KMS-11 (cell line): Measurements from ENCODE around the gene GGN.

Experiments used
- H2AFZ ChIP-seq: fragments of 200-600 bp; sonication (generic); 2 replicates; pipeline ENCODE4 v1.6.1; 2016; ENCODE audit warnings: antibody characterized with exemption, mixed run types, low read depth
- H3K27ac ChIP-seq: fragments of 200-600 bp; sonication (generic); 2 replicates; pipeline ENCODE4 v1.6.1; 2016; ENCODE audit warnings: mild to moderate bottlenecking, mixed run types
- H3K27me3 ChIP-seq: fragments of 200-600 bp; sonication (generic); 2 replicates; pipeline ENCODE4 v1.6.1; 2017; ENCODE audit warnings: mild to moderate bottlenecking, low read depth, mixed run types, moderate library complexity; ENCODE audit not compliant: insufficient read depth
- H3K36me3 ChIP-seq: fragments of 200-600 bp; sonication (generic); 2 replicates; pipeline ENCODE4 v1.6.1; 2017; ENCODE audit warnings: mild to moderate bottlenecking, mixed run types; ENCODE audit not compliant: insufficient read depth
- H3K4me1 ChIP-seq: fragments of 200-600 bp; sonication (generic); 2 replicates; pipeline ENCODE4 v1.6.1; 2016; ENCODE audit warnings: mild to moderate bottlenecking, low read depth, mixed run types; ENCODE audit not compliant: poor library complexity, severe bottlenecking
- H3K4me2 ChIP-seq: fragments of 200-600 bp; sonication (generic); 2 replicates; pipeline ENCODE4 v1.7.0; 2016; ENCODE audit warnings: mild to moderate bottlenecking, mixed run types
- H3K4me3 ChIP-seq: fragments of 200-600 bp; sonication (generic); IDR thresholded peaks from 2 replicates; pipeline ENCODE4 v1.6.1; 2017; ENCODE audit warnings: low read depth, low read length, mixed read lengths; ENCODE audit not compliant: insufficient read depth
- H3K79me2 ChIP-seq: fragments of 200-600 bp; sonication (generic); 2 replicates; pipeline ENCODE4 v1.6.1; 2016; ENCODE audit warnings: low read depth, mixed run types; ENCODE audit not compliant: insufficient read depth
- H3K9ac ChIP-seq: fragments of 200-600 bp; sonication (generic); 2 replicates; pipeline ENCODE4 v1.6.1; 2016; ENCODE audit warnings: mild to moderate bottlenecking, mixed run types
- H4K20me1 ChIP-seq: fragments of 200-600 bp; sonication (generic); 2 replicates; pipeline ENCODE4 v1.6.1; 2016; ENCODE audit warnings: mild to moderate bottlenecking, mixed run types; ENCODE audit not compliant: insufficient read depth
- TF ChIP-seq, protein P1 (sequence below): fragments of 200-600 bp; sonication (generic); conservative IDR thresholded peaks from 2 replicates; pipeline ENCODE4 v1.6.1; 2017; ENCODE audit warnings: low read depth, mild to moderate bottlenecking, antibody characterized with exemption, low read length, moderate library complexity, mixed read lengths

Gene GGN

GRCh38 chr19:38384209-38385027 lies 3.4 kb downstream of the GGN start:
- no peak overlapping the region for H3K4me2 ChIP-seq
- H3K27me3 ChIP-seq, result peaks cover 11% of the 10 kb centered on the region
- no peak overlapping the region for H2AFZ ChIP-seq
- peaks cover 3% of the 10 kb centered on the region; the same call in 1 of the 2 replicates for H3K36me3 ChIP-seq
- no peak overlapping the region for H3K27ac ChIP-seq
- H3K9ac ChIP-seq, result no peak overlapping the region
- H3K4me3 ChIP-seq, result no peak overlapping the region
- peaks cover 11% of the 10 kb centered on the region for H3K4me1 ChIP-seq
- TF ChIP-seq, protein P1, sequence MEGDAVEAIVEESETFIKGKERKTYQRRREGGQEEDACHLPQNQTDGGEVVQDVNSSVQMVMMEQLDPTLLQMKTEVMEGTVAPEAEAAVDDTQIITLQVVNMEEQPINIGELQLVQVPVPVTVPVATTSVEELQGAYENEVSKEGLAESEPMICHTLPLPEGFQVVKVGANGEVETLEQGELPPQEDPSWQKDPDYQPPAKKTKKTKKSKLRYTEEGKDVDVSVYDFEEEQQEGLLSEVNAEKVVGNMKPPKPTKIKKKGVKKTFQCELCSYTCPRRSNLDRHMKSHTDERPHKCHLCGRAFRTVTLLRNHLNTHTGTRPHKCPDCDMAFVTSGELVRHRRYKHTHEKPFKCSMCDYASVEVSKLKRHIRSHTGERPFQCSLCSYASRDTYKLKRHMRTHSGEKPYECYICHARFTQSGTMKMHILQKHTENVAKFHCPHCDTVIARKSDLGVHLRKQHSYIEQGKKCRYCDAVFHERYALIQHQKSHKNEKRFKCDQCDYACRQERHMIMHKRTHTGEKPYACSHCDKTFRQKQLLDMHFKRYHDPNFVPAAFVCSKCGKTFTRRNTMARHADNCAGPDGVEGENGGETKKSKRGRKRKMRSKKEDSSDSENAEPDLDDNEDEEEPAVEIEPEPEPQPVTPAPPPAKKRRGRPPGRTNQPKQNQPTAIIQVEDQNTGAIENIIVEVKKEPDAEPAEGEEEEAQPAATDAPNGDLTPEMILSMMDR, result no peak
- H4K20me1 ChIP-seq, result no peaks in the 10 kb centered on the region
- no peaks in the 10 kb centered on the region for H3K79me2 ChIP-seq

GRCh38 chr19:38383743-38384142 lies 4.1 kb downstream of the GGN start:
- Histone ChIP-seq H3K79me2 (no peaks in the 10 kb centered on the region), H4K20me1 (no peaks in the 10 kb centered on the region), H3K4me1 (peaks cover 11% of the 10 kb centered on the region), H3K36me3 (peaks cover 5% of the 10 kb centered on the region; the same call in 1 of the 2 replicates), H3K27me3 (peaks cover 4% of the 10 kb centered on the region), H3K27ac (no peak overlapping the region), H3K9ac (no peak overlapping the region), H3K4me2 (no peak overlapping the region), H2AFZ (no peak overlapping the region), H3K4me3 (no peak overlapping the region)
- TF ChIP-seq, protein P1, result no peak

- Histone ChIP-seq H3K9ac (no peak overlapping the region), H3K79me2 (peaks cover under 1% of the 10 kb centered on the region; the same call in 1 of the 2 replicates), H3K4me1 (peaks cover 10% of the 10 kb centered on the region), H4K20me1 (no peaks in the 10 kb centered on the region), H3K27ac (no peak overlapping the region), H3K4me2 (no peak overlapping the region), H3K4me3 (no peak overlapping the region), H3K36me3 (peaks cover 5% of the 10 kb centered on the region; the same call in 1 of the 2 replicates), H2AFZ (no peak overlapping the region), H3K27me3 (peaks cover 2% of the 10 kb centered on the region; the same call in 1 of the 2 replicates)
- TF ChIP-seq, protein P1, result no peak
These were observed 4.7 kb downstream of the GGN start for GRCh38 chr19:38383184-38383583.

GRCh38 chr19:38381138-38381537 lies 6.7 kb downstream of the GGN start:
- H3K4me1 ChIP-seq, result peaks cover 3% of the 10 kb centered on the region
- no peaks in the 10 kb centered on the region for H3K27me3 ChIP-seq
- no peak overlapping the region for H2AFZ ChIP-seq
- H3K27ac ChIP-seq, result no peak overlapping the region
- peaks cover 5% of the 10 kb centered on the region; the same call in 1 of the 2 replicates for H3K36me3 ChIP-seq
- no peak overlapping the region for H3K4me3 ChIP-seq
- no peak overlapping the region for H3K4me2 ChIP-seq
- TF ChIP-seq, protein P1, result no peak
- H4K20me1 ChIP-seq, result no peaks in the 10 kb centered on the region
- no peak overlapping the region for H3K9ac ChIP-seq
- H3K79me2 ChIP-seq, result peaks cover 21% of the 10 kb centered on the region
